ENCODE measurements around the gene FBXO46. TPM values are rescaled to one million over a fixed set of nuclear protein-coding genes. Genes with fewer than 3 reads are reported as not detected.

Gene FBXO46
- total RNA-seq, 1 experiment from 2014 or later: 45.5 TPM

GRCh38 chr19:45779231-45780145, 48.8 kb upstream of the FBXO46 start:
- TF ChIP-seq CTCF (conservative IDR thresholded peaks at IDR 0.05) (no peak), EZH2 (IDR thresholded peaks at IDR 0.05; ENCODE audit: low read depth) (no peak)
- ChIA-PET CTCF (no interaction called here), POLR2A (ENCODE audit: unreplicated experiment) (no interaction called here)
- Histone ChIP-seq H3K79me2 (ENCODE audit: low read depth) (peaks cover 13% of the 10 kb centered on the region), H3K9me2 (ENCODE audit: insufficient read depth) (no peaks in the 10 kb centered on the region), H3K4me3 (no peak overlapping the region), H2AFZ (no peak overlapping the region), H3K4me2 (peak overlapping the region; percentile 81), H3K27ac (peak overlapping the region; percentile 81; the same call in 1 of the 2 replicates), H3K9me3 (ENCODE audit: insufficient read depth, low read depth) (no peaks in the 10 kb centered on the region), H3K36me3 (ENCODE audit: low read depth) (peaks cover 27% of the 10 kb centered on the region), H3F3A (ENCODE audit: insufficient read depth, low read depth) (peaks cover 56% of the 10 kb centered on the region), H3K27me3 (ENCODE audit: insufficient read depth, low read depth) (no peaks in the 10 kb centered on the region), H3K4me1 (replicated peaks; ENCODE audit: insufficient read depth) (peaks cover 50% of the 10 kb centered on the region), H4K20me1 (ENCODE audit: insufficient read depth) (peaks cover 9% of the 10 kb centered on the region)
- intact Hi-C loops (cut with micrococcal nuclease; ENCODE audit: unreplicated experiment): no loop called here
- no TSS peak for BruUV-seq (replicated peaks)
- no peak for DNase-seq

GRCh38 chr19:45778010-45778661, 47.4 kb upstream of the FBXO46 start:
- intact Hi-C loops (cut with micrococcal nuclease; ENCODE audit: unreplicated experiment): no loop called here
- BruUV-seq (replicated peaks): no TSS peak
- Histone ChIP-seq H3K4me3 (no peak overlapping the region), H3K9me3 (ENCODE audit: insufficient read depth, low read depth) (no peaks in the 10 kb centered on the region), H3K4me2 (no peak overlapping the region), H3F3A (ENCODE audit: insufficient read depth, low read depth) (peaks cover 57% of the 10 kb centered on the region), H3K4me1 (replicated peaks; ENCODE audit: insufficient read depth) (peaks cover 36% of the 10 kb centered on the region), H3K27ac (no peak overlapping the region), H3K9me2 (ENCODE audit: insufficient read depth) (no peaks in the 10 kb centered on the region), H4K20me1 (ENCODE audit: insufficient read depth) (peaks cover 9% of the 10 kb centered on the region), H3K36me3 (ENCODE audit: low read depth) (peaks cover 29% of the 10 kb centered on the region), H3K27me3 (ENCODE audit: insufficient read depth, low read depth) (no peaks in the 10 kb centered on the region), H2AFZ (no peak overlapping the region), H3K79me2 (ENCODE audit: low read depth) (peaks cover 13% of the 10 kb centered on the region)
- TF ChIP-seq EZH2 (IDR thresholded peaks at IDR 0.05; ENCODE audit: low read depth) (no peak), CTCF (conservative IDR thresholded peaks at IDR 0.05) (no peak)
- DNase-seq: no peak
- ChIA-PET POLR2A (ENCODE audit: unreplicated experiment) (no interaction called here), CTCF (no interaction called here)

- H3F3A ChIP-seq (ENCODE audit: insufficient read depth, low read depth): peaks cover 60% of the 10 kb centered on the region
- no peaks in the 10 kb centered on the region for H3K9me2 ChIP-seq (ENCODE audit: insufficient read depth)
- no peak for DNase-seq
- H3K27ac ChIP-seq: no peak overlapping the region
- ChIA-PET POLR2A (ENCODE audit: unreplicated experiment) (no interaction called here), CTCF (no interaction called here)
- intact Hi-C loops (cut with micrococcal nuclease; ENCODE audit: unreplicated experiment): no loop called here
- H4K20me1 ChIP-seq (ENCODE audit: insufficient read depth): peaks cover 9% of the 10 kb centered on the region
- H3K36me3 ChIP-seq (ENCODE audit: low read depth): peaks cover 30% of the 10 kb centered on the region
- no peak overlapping the region for H3K4me3 ChIP-seq
- H3K4me2 ChIP-seq: no peak overlapping the region
- no peaks in the 10 kb centered on the region for H3K27me3 ChIP-seq (ENCODE audit: insufficient read depth, low read depth)
- no peaks in the 10 kb centered on the region for H3K9me3 ChIP-seq (ENCODE audit: insufficient read depth, low read depth)
- peaks cover 13% of the 10 kb centered on the region for H3K79me2 ChIP-seq (ENCODE audit: low read depth)
- peaks cover 30% of the 10 kb centered on the region for H3K4me1 ChIP-seq (replicated peaks; ENCODE audit: insufficient read depth)
- H2AFZ ChIP-seq: no peak overlapping the region
- TF ChIP-seq EZH2 (IDR thresholded peaks at IDR 0.05; ENCODE audit: low read depth): no peak
- TF ChIP-seq CTCF (conservative IDR thresholded peaks at IDR 0.05): no peak
- BruUV-seq (replicated peaks): no TSS peak
These were observed 46.8 kb upstream of the FBXO46 start for GRCh38 chr19:45777395-45777961.

Data from PC-9 (cell line).